ENCODE data around the gene RBM48. TPM values are rescaled to one million over a fixed set of nuclear protein-coding genes. Genes with fewer than 3 reads are reported as not detected.

RBM48 gene
- total RNA-seq, 1 experiment from 2014 or later = 14.4 TPM

GRCh38 chr7:92503767-92504166 is 24.8 kb upstream of the RBM48 start:
- DNase-seq (ENCODE audit: low spot score) = no peak
- TF ChIP-seq CTCF (conservative IDR thresholded peaks at IDR 0.05; ENCODE audit: low read depth, low read length) (no peak), EZH2 (IDR thresholded peaks at IDR 0.05; ENCODE audit: borderline replicate concordance, low read depth, low read length, poor library complexity, severe bottlenecking) (no peak)
- H3K27ac ChIP-seq (ENCODE audit: low read depth, low read length, poor library complexity, severe bottlenecking) = no peak overlapping the region
- BruUV-seq (replicated peaks) = no TSS peak
- CTCF ChIA-PET = no interaction called here
- no peaks in the 10 kb centered on the region for H3K9me3 ChIP-seq (ENCODE audit: low read depth, low read length, poor library complexity, severe bottlenecking)
- H3K36me3 ChIP-seq (ENCODE audit: insufficient read depth, low read length, poor library complexity, severe bottlenecking) = no peaks in the 10 kb centered on the region
- POLR2A ChIA-PET (ENCODE audit: low non-redundant PET) = no interaction called here
- no peaks in the 10 kb centered on the region for H3K4me1 ChIP-seq (ENCODE audit: insufficient read depth, low read length, poor library complexity, severe bottlenecking)
- H3K4me3 ChIP-seq (ENCODE audit: low read depth, low read length, poor library complexity, severe bottlenecking) = no peak overlapping the region
- H3K27me3 ChIP-seq (replicated peaks; ENCODE audit: insufficient read depth, low read depth, low read length, poor library complexity) = no peaks in the 10 kb centered on the region
- intact Hi-C loops (cut with micrococcal nuclease; ENCODE audit: unreplicated experiment) = no loop called here

DNA sequence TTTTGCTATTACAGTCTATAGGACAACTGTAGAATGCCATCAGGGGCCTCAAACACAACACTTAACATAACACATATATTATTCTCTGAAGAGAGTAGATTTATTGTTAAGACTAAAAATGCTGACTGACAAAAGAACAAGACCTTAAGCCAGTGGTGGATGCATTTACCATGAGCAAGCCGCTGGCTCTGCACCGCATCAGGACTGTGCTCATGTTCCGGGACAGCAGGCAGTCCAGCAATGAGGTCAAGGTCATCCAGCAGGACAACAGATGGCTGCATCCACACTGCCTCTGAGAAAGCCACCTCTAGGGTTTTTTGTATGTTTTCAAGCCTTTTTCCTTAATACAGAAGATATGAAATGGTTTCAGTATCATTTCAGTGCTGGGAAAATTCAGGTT is 24.0 kb upstream of the RBM48 start:
- Histone ChIP-seq H3K36me3 (ENCODE audit: insufficient read depth, low read length, poor library complexity, severe bottlenecking) (no peaks in the 10 kb centered on the region), H3K4me3 (ENCODE audit: low read depth, low read length, poor library complexity, severe bottlenecking) (no peak overlapping the region), H3K27ac (ENCODE audit: low read depth, low read length, poor library complexity, severe bottlenecking) (no peak overlapping the region), H3K27me3 (replicated peaks; ENCODE audit: insufficient read depth, low read depth, low read length, poor library complexity) (no peaks in the 10 kb centered on the region), H3K4me1 (ENCODE audit: insufficient read depth, low read length, poor library complexity, severe bottlenecking) (no peaks in the 10 kb centered on the region), H3K9me3 (ENCODE audit: low read depth, low read length, poor library complexity, severe bottlenecking) (no peaks in the 10 kb centered on the region)
- CTCF ChIA-PET = no interaction called here
- BruUV-seq (replicated peaks) = no TSS peak
- POLR2A ChIA-PET (ENCODE audit: low non-redundant PET) = no interaction called here
- no peak for DNase-seq (ENCODE audit: low spot score)
- TF ChIP-seq CTCF (conservative IDR thresholded peaks at IDR 0.05; ENCODE audit: low read depth, low read length) (no peak), EZH2 (IDR thresholded peaks at IDR 0.05; ENCODE audit: borderline replicate concordance, low read depth, low read length, poor library complexity, severe bottlenecking) (no peak)
- intact Hi-C loops (cut with micrococcal nuclease; ENCODE audit: unreplicated experiment) = no loop called here

- Histone ChIP-seq H3K27ac (ENCODE audit: low read depth, low read length, poor library complexity, severe bottlenecking) (no peak overlapping the region), H3K4me1 (ENCODE audit: insufficient read depth, low read length, poor library complexity, severe bottlenecking) (no peaks in the 10 kb centered on the region), H3K27me3 (replicated peaks; ENCODE audit: insufficient read depth, low read depth, low read length, poor library complexity) (no peaks in the 10 kb centered on the region), H3K9me3 (ENCODE audit: low read depth, low read length, poor library complexity, severe bottlenecking) (no peaks in the 10 kb centered on the region), H3K36me3 (ENCODE audit: insufficient read depth, low read length, poor library complexity, severe bottlenecking) (no peaks in the 10 kb centered on the region), H3K4me3 (ENCODE audit: low read depth, low read length, poor library complexity, severe bottlenecking) (no peak overlapping the region)
- DNase-seq (ENCODE audit: low spot score) = no peak
- no TSS peak for BruUV-seq (replicated peaks)
- no peak for TF ChIP-seq CTCF (conservative IDR thresholded peaks at IDR 0.05; ENCODE audit: low read depth, low read length)
- CTCF ChIA-PET = interaction anchor here (0.6 kb wide), 1 partner anchor 21 kb away, joined by 3 read pairs; no protein-coding TSS in a partner anchor
- intact Hi-C loops (cut with micrococcal nuclease; ENCODE audit: unreplicated experiment) = no loop called here
- POLR2A ChIA-PET (ENCODE audit: low non-redundant PET) = no interaction called here
Observed at GRCh38 chr7:92506363-92506762, 22.2 kb upstream of the RBM48 start.
